ENCODE measurements around the gene ADCY10. TPM values are rescaled to one million over a fixed set of nuclear protein-coding genes. Genes with fewer than 3 reads are reported as not detected.
A peak's percentile ranks its signal among the peaks of the same experiment; 100 is the strongest.

The ADCY10 gene
- total and polyA plus RNA-seq, 9 of the 15 experiments (the other 6 are each of a cell fraction or from before 2014, with no cell fraction given) = 0.08 to 0.86 (median 0.22) TPM

DNA sequence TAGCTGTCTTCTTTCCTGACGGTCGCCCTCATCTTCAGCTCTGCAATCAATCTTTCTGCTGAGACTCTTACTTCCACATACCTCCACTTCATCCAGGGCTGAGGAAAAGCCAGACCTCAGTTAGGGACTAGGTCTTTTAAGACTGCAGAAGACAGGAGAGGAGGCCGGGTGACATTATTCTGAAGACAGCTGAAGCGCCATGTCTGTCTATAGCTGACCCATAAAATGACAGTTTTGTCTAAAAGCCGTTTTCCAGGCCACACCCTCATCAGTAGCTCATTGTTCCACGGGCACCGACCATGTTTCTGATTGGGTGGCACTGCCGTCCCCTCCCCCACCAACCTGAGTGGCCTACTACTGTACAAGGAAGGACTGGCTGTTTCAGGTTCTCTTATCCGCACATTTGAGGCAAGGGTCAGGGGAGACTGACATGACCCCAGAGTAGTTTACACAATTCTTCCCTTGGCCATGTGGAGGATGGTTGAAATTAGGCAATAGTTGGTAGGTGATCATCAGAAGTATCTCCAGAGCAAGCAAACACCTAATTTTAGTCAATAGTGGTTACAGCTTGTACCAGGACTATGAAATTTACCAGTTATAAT lies at the start of gene ADCY10 (continued):
- TF ChIP-seq NR2C1 (IDR thresholded peaks at IDR 0.05) (peak; percentile 21; the same call in 1 of the 2 replicates), NR2C1 (tag; IDR thresholded peaks at IDR 0.05) (no peak), CEBPB (tag; IDR thresholded peaks at IDR 0.05) (peak; percentile 82)

DNA sequence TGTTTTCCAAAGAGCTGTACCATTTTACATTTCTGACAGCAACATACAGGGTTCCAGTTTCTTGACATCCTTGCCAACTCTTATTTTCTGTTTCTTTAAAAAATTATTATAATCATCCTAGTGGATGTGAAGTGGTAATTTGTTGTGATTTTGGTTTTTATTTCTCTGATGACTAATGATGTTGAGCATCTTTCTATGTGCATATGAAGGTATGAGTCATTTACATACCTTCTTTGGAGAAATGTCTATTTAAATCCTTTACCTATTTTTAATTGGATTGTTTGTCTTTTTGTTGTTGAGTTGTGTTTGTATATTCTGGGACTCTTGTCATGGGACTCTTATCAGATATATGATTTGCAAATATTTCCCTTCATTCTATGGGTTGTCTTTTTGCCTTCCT lies 43.8 kb upstream of the ADCY10 start:
- Histone ChIP-seq H4K20me1 (replicated peaks; ENCODE audit: control insufficient read depth, insufficient read depth, low read length) (no peaks in the 10 kb centered on the region), H3K4me1 (replicated peaks in 1 of 2; ENCODE audit: control insufficient read depth in 2 of 2, insufficient read depth in 2 of 2, low read length in 2 of 2) (no peaks in the 10 kb centered on the region; a peak in 2 of 5 replicates), H2AFZ (ENCODE audit: low read depth, low read length) (no peak overlapping the region), H3K9me1 (ENCODE audit: control insufficient read depth, insufficient read depth, low read length) (no peaks in the 10 kb centered on the region), H3K4me2 (ENCODE audit: insufficient read depth, low read length) (no peak overlapping the region), H3K27ac (ENCODE audit: extremely low read depth, low read depth, low read length) (no peak overlapping the region), H3K27me3 (ENCODE audit: control insufficient read depth in 2 of 2, insufficient read depth in 2 of 2, low read length in 2 of 2) (no peaks in the 10 kb centered on the region), H3K4me3 (no peak overlapping the region), H3K9me3 (replicated peaks; ENCODE audit: control insufficient read depth, insufficient read depth, low read depth, low read length) (no peaks in the 10 kb centered on the region), H3K36me3 (ENCODE audit: control insufficient read depth, insufficient read depth, low read length) (peaks cover 35% of the 10 kb centered on the region), H3K79me2 (ENCODE audit: control insufficient read depth, insufficient read depth, low read length) (peaks cover 84% of the 10 kb centered on the region), H3K9ac (ENCODE audit: insufficient read depth in 1 of 2, low read depth in 2 of 2, low read length in 2 of 2) (no peak overlapping the region)
- ChIA-PET POLR2A (no interaction called here), CTCF (ENCODE audit: low intra/inter-chr PET ratio) (no interaction called here)
- FAIRE-seq (no peak), DNase-seq (ENCODE audit: extremely low read depth in 1 of 4, low spot score in 3 of 4) (no peak), ATAC-seq (no peak)
- TF ChIP-seq JUNB (CRISPR knock-in tag; conservative IDR thresholded peaks at IDR 0.05) (0 out of 2 replicates have a peak, but pooled peaks have one; percentile 42), CREBBP (IDR thresholded peaks at IDR 0.05; ENCODE audit: low read depth, low read length) (no peak), ZNF253 (CRISPR knock-in tag; conservative IDR thresholded peaks at IDR 0.05) (no peak), ARID1B (IDR thresholded peaks at IDR 0.05) (no peak), ZNF212 (CRISPR knock-in tag; IDR thresholded peaks at IDR 0.05) (no peak), FOSL1 (tag; conservative IDR thresholded peaks at IDR 0.05) (0 out of 2 replicates have a peak, but pooled peaks have one; percentile 9), ARNT (IDR thresholded peaks at IDR 0.05) (no peak), GTF2E2 (tag; IDR thresholded peaks at IDR 0.05) (0 out of 2 replicates have a peak, but pooled peaks have one; percentile 32), ZNF239 (CRISPR knock-in tag; IDR thresholded peaks at IDR 0.05) (no peak), MXI1 (IDR thresholded peaks at IDR 0.05; ENCODE audit: low read depth, low read length) (no peak), RNF2 (IDR thresholded peaks at IDR 0.05) (no peak), ZKSCAN1 (IDR thresholded peaks at IDR 0.05; ENCODE audit: low read depth, low read length) (no peak), HSF4 (CRISPR knock-in tag; IDR thresholded peaks at IDR 0.05; ENCODE audit: borderline replicate concordance) (no peak), FOXK2 (conservative IDR thresholded peaks at IDR 0.05 in 1 of 2, IDR thresholded peaks at IDR 0.05 in 1 of 2; ENCODE audit: low read depth in 2 of 2) (no peak), KDM5B (IDR thresholded peaks at IDR 0.05; ENCODE audit: insufficient replicate concordance, low read depth, low read length) (no peak)
- TF ChIP-seq, protein P1, sequence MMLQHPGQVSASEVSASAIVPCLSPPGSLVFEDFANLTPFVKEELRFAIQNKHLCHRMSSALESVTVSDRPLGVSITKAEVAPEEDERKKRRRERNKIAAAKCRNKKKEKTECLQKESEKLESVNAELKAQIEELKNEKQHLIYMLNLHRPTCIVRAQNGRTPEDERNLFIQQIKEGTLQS (IDR thresholded peaks at IDR 0.05) = peak; percentile 59; the same call in 1 of the 2 replicates
- TF ChIP-seq, protein P1 (CRISPR knock-in tag; conservative IDR thresholded peaks at IDR 0.05) = no peak
- TF ChIP-seq, protein P2, sequence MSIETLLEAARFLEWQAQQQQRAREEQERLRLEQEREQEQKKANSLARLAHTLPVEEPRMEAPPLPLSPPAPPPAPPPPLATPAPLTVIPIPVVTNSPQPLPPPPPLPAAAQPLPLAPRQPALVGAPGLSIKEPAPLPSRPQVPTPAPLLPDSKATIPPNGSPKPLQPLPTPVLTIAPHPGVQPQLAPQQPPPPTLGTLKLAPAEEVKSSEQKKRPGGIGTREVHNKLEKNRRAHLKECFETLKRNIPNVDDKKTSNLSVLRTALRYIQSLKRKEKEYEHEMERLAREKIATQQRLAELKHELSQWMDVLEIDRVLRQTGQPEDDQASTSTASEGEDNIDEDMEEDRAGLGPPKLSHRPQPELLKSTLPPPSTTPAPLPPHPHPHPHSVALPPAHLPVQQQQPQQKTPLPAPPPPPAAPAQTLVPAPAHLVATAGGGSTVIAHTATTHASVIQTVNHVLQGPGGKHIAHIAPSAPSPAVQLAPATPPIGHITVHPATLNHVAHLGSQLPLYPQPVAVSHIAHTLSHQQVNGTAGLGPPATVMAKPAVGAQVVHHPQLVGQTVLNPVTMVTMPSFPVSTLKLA (conservative IDR thresholded peaks at IDR 0.05) = 0 out of 4 replicates have a peak, but pooled peaks of 1 of the 2 experiments have one; percentile 2
- no TSS peak for BruUV-seq (replicated peaks)
- intact Hi-C loops (cut with micrococcal nuclease) = no loop called here
- in situ Hi-C loops (cut with MboI) = no loop called here
